ENCODE data around the gene ARAP1.

Gene ARAP1

DNA sequence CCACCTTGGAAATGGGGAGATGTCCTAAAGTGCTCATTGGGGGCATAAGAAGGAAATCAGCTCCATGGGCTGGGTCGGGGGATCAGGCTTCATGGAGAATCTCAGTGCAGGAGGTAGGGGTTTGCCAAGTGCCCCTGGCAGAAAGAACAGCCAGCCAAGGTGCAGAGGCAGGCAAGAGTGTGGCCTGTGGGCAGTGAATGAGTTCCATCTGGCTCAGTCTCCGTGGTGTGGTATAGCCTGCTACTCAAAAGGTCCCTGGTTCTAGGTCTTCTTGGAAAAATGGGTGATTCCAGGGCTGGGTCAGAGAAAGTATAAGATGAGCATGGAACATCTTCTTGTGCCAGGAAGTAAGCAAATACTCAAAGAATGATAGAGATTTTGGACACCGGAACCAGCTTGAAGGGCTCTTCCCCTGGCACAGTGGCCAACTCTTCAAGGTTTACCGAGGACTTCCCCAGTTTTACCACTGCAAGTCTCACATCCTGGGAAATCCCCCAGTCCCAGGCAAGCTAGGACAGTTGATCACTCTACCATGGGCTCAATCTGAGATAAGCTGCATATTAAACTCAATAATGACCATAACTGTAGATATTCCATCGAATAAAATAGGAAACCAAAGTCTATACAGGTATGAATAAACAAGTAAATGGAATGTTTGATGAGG lies 10.6 kb upstream of the ARAP1 start:
- no peak for DNase-seq (ENCODE audit: low read depth)

DNA sequence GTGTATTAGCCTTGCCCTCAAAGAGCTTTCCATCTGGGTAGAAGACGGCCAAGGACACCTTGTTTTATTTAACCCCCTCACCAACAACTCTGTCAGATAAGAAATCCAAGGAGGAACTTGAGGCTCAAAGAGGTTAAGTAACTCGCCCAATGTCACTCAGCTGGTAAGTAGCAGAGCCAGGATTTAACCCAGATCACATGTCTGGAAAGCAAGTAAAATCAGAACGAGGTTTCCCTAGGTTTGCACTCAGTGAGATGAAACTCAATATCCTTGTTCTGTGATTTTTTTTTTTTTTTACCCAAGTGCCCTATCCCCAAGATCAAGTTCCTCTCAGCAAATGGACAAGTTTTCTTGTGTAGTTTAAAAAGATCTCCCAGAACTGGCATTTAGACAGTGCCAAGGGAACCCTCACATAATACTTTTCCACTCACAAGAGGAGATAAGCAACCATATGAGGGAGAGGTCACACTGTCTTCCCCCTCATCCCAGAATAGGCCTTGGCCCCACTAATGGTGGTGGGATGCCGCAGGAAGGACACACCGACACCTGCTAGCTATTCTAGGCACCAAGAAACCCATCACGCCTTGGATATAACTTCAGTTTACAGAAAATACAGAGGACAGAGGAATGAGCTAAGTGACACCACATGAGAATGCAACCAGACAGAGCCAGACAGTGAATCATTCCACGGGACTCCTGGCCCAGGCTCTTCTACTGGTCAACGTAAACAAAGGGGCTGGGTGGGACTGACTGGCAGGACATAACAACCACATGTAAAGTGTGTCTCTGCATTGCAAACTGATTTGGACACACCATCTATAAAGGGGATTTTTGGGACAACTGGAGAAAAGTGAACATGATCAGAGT lies 8.6 kb upstream of the ARAP1 start:
- DNase-seq (ENCODE audit: low read depth), result no peak

DNA sequence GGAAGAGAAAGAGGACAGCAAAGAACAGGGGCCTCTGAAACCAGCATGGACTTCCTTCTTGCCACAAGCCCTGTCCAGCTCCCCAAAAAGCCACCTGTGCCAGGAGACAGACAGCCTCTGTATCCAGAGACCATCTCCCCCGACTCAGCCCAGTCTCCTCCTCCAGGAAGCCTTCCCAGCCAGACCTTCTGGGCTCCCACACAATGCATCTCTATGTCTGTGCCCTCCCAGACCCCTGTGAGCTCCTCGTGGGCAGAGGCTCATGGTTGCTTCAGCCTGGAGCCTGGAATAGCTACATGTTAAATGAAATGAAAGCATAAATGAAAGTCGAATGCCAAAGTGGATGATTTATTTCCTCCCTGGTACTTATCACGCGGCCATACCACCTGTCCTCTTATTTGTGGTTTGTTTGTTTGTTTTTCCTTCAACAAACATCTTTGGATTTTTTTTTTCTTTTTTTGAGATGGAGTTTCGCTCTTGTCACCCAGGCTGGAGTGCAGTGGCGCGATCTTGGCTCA lies 7.3 kb upstream of the ARAP1 start:
- DNase-seq (ENCODE audit: low read depth), result no peak

DNA sequence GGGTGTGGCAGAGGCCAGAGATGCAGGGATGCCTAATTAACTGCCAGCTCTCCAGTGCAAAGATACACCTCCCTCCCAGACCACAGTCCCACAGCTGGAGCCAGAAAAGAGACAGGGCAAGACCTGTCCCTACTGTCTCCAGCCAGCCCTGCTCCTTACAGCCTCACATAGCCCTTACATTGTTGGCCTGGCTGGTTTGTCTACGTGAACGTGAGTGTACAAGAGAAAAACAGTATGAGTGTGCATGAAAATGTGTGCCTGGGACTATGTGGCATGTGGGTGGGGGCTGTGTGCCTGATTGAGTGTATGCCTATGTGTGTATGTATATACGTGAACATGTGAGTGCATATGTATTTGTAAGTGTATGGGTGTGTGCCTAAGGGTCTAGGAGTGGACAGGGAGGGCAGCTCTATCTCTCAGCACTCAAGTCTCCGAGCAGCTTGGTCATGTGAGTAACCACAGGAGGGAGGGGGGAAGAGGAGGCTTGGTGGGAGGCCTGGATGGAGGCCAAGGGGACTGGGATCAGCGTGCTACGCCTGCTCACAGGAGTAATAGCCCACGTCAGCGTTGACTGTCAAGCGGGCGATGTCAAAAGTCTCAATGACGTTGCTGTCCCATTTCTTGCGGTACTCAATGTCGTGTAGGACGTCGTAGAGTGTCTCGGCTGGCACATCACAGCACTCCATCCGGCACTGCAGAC lies 6.6 kb upstream of the ARAP1 start:
- DNase-seq (ENCODE audit: low read depth), result no peak

DNA sequence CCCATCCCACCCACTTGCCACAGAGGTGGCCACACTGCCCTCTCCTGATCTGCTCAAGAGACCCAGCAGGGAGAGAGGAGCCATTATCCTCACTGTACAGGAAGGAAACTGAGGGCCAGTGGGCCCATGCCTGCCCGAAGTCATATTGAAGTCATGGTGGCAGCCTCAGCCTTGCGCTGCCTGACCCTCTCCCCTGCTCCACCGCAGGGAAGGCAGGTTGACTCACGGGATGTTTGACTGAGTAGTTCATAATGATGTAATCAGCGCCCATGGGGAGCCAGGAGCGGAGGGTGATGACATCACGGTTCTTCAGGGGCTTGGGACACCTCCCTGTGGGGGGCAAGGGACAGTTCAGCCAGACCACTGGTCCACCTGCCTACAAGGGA lies 6.1 kb upstream of the ARAP1 start:
- no peak for DNase-seq (ENCODE audit: low read depth)

GRCh38 chr11:72755713-72756285 lies 3.6 kb upstream of the ARAP1 start:
- no peak for DNase-seq (ENCODE audit: low read depth)

DNA sequence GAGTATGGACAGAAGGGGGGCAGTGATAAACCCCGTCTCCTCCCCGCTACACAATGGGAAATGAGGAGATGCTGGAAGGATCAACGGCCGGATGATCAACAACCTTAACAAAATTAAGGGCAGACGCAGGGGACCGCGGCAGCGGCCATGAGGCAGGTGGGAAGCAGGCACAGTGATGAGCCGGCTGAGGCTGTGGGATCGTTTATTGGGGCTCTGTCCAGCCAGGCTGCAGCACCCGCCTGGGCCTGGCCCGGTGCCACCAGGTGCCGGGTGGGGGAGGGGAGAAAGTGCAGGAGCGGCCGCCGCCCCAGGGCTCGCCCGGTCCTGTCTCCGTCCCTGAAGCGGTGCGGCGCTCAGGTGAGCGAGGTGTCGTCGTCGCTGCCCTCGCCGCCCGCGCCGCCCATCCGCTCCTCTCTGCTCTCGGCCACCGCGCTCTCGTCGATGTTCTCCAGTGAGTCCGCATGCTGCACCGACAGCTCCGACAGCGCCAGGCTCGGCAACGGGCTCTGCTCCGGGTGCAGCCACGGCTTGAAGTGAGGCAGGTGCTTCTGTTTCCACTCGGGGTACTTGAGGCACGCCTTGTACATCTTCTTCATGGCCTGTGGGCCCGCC lies 2.4 kb upstream of the ARAP1 start:
- DNase-seq (ENCODE audit: low read depth), result no peak

DNA sequence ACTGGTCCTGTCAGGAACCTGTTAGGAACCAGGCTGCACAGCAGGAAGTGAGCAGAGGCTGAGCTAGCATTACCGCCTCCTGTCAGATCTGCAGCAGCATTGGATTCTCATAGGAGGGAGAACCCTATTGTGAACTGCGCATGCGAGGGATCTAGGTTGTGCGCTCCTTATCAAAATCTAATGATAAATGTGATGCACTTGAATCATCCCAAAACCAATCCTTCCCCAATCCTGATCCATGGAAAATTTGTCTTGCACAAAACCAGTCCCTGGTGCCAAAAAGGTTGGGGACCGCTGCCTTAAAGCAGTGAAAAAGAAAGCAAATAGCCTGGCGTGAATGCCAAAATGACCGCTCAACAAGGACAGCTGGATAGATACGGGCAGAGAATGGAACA lies 1.9 kb upstream of the ARAP1 start:
- no peak for DNase-seq (ENCODE audit: low read depth)

- DNase-seq (ENCODE audit: low read depth), result no peak
Observed at GRCh38 chr11:72753341-72754148, 1.3 kb upstream of the ARAP1 start.

DNA sequence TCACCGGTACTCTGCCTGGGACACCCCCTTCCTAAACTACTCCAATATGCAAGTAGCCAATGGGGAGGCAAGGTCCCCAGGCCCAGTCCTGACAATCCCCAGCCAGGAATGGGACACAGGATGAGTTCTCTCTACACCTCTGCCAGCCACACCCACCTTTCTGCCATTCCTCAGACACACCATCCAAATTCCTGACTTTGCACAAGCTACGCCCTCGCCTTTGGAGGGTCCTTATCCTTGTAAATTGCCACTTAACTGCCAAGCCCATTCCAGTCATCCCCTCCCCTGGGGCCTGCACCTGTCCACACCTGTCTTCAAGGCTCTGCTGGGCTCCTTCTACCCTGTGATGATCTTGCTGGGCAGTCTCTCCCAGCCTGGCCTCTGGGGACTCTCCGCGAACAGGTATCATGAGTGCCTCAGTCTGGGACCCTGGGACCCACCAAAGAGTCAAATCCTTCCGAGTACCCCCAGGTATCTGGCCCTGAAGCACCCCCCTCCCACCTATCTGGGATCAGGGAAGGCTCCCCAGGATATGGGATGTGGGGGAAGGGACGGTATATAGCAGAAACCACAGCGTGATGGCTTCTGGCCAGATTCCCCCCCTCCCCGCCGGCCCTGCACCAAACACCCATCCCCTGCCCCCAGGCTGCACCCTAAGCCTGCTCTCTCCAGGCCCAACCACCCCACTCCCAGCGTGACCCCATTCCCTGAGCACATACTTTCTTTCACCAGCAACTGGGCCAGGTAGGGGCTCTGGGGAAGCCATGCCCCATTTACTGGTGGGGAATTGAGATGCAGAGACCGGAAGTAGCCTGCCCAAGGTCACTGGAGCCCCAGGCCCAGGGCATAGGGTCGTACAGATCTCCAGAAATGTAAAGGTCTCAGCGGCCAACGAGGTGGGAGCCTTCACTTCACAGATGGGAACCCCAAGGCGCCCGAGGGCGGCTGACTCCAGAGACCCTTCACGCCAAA lies 806 bp downstream of the ARAP1 start:
- DNase-seq (ENCODE audit: low read depth), result no peak

- no peak for DNase-seq (ENCODE audit: low read depth)
Observed at GRCh38 chr11:72750556-72751115, 1.6 kb downstream of the ARAP1 start.

- no peak for DNase-seq (ENCODE audit: low read depth)
Observed at GRCh38 chr11:72750086-72750485, 2.1 kb downstream of the ARAP1 start.

- DNase-seq (ENCODE audit: low read depth), result no peak
Observed at GRCh38 chr11:72747289-72747855, 4.8 kb downstream of the ARAP1 start.

DNA sequence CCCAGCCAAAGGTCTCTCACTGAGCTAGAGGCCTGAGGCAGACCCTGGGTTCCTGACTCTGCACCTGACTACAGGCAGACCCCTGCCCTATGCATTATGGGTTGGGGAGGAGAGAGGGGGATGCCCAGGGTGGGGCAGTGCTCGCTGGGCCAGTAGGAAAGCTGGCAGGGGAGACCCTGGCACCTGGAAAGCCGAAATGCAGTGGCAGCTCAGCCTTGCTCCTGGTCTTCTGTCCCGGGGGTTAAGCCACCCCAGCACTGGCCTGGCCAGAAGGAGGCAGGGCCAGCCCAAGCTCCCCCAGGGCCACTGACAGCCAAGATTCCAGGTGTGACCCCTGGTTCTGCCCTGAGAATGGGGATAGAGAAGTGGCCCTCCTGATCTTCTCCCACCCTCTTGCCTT lies 5.4 kb downstream of the ARAP1 start:
- DNase-seq (ENCODE audit: low read depth), result no peak

- DNase-seq (ENCODE audit: low read depth), result no peak
Observed at GRCh38 chr11:72745925-72746550, 6.2 kb downstream of the ARAP1 start.

DNA sequence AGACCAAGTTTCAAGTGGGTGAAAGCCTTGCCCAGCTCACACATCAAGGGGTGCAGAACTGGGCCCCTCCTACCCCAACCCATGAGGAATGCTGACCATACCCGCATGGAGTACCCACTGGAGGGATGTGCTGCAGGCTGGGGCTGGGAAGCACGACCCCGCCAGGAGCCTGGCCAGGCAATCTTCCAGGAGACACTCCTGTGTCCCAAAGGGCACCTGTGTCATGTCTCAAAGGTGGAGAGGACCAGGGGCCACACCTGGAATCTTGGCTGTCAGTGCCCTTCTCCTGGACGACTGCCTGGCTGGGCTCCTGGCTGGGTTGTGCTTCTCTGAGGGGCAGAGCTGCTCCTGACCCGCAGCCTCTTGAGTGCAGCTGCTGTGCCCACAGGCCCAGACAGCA lies 6.7 kb downstream of the ARAP1 start:
- no peak for DNase-seq (ENCODE audit: low read depth)

DNA sequence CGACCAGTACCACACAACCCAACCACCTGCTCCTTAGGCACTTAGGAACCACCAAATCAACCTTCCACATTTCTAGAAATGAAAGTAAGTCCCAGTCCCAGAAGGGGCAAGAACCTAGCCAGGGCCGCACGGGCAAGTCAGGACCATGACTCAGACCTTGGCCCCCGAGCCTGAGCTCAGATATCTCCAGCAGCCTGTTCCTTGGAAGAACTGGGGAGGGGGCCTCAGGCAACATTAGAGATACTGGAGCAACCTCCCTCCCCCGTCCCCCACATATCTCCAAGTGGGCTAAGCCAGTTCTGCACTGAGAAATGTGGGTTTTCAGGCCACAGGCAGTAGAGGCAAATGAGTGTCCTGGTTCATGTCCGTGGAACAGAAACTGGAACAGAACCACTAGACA lies 7.7 kb downstream of the ARAP1 start:
- DNase-seq (ENCODE audit: low read depth), result no peak

GRCh38 chr11:72743321-72744221 lies 8.6 kb downstream of the ARAP1 start:
- DNase-seq (ENCODE audit: low read depth), result no peak

Data from activated T-cell treated with anti-CD3 and anti-CD28 coated beads for 1 hour (primary cell).